HG02885 (cell line): ENCODE measurements around the gene SLAIN1.
A peak's percentile ranks its signal among the peaks of the same experiment; 100 is the strongest.
"Not testable (repeated sequence)": the region's sequence is repeated elsewhere in the genome, so short reads cannot be mapped to it uniquely, and the experiment has no call there.

Experiments used
- ATAC-seq: cut with Tn5 transposase; IDR thresholded peaks from one replicate; pipeline ENCODE4 v1.9.1; 2021; ENCODE audit warnings: mild to moderate bottlenecking; ENCODE audit not compliant: unreplicated experiment, poor library complexity

The SLAIN1 gene

GRCh38 chr13:77697217-77698103 is at the start of gene SLAIN1:
Gene SLAIN1, plus strand, starts transcription at chr13:77697687. Its CDS starts 227 bp downstream, at chr13:77697914.
- peak; percentile 73 for ATAC-seq

DNA sequence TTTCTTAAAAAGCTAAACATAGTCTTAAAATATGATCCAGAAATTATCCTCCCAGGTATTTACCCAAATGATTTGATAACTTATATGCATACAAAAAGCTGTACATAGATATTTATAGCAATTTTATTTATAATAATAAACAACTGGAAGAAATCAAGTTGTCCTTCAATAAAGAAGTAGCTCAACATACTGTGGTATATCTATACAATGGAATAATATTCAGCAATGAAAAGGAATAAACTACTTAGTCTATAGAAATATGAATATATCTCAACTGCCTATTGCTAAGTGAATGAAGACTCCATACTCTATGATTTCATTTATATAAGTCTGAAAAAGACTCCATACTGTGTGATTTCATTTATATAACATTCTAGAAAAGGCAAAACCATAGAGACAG is 47.1 kb upstream of the SLAIN1 start:
- no peak for ATAC-seq

GRCh38 chr13:77653301-77653700 is 44.2 kb upstream of the SLAIN1 start:
- no peak for ATAC-seq

DNA sequence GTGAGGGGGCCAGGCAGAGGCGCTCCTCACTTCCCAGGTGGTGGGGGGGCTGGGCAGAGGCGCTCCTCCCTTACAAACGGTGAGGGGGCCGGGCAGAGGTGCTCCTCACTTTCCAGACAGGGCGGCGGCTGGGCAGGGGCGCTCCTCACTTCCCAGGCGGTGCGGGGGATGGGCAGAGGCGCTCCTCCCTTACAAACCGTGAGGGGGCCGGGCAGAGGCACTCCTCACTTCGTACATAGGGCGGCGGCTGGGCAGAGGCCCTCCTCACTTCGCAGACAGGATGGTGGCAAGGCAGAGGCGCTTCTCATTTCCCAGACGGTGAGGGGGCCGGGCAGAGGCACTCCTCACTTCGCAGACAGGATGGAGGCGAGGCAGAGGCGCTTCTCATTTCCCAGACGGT is 37.5 kb upstream of the SLAIN1 start:
- ATAC-seq, result not testable (repeated sequence)

DNA sequence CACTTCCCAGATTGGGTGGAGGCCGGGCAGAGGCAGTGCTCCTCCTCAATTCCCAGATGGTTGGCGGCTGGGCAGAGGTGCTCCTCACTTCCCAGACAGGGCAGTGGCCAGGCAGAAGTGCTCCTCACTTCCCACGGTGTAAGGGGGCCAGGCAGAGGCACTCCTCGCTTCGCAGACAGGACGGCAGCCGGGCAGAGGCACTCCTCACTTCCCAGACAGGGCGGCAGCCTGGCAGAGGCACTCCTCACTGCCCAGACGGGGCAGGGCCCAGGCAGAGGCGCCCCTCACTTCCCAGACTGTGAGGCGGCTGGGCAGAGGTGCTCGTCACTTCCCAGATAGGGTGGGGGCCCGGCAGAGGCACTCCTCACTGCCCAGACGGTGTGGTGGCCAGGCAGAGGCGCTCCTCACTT is 36.6 kb upstream of the SLAIN1 start:
- ATAC-seq, result no peak

DNA sequence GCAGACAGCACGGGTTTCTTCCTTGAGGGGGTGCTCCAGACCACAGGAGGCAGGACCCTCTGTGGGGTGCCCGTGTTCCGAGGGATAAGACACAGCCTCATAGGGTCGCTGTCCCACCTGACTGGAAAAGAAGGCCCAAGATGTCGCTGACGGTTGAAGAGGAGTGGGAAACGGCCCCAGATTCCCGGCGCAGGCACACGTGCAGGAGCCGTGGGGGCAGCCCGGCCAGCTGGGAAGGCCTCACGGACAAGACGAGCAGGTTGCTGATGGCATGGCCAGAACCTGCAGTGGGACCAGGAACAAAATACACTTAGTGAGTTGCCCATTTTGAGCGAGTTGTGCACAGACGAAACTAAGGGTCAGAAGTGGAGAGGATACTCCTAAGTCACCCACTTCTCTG is 35.2 kb upstream of the SLAIN1 start:
- ATAC-seq, result not testable (repeated sequence)

DNA sequence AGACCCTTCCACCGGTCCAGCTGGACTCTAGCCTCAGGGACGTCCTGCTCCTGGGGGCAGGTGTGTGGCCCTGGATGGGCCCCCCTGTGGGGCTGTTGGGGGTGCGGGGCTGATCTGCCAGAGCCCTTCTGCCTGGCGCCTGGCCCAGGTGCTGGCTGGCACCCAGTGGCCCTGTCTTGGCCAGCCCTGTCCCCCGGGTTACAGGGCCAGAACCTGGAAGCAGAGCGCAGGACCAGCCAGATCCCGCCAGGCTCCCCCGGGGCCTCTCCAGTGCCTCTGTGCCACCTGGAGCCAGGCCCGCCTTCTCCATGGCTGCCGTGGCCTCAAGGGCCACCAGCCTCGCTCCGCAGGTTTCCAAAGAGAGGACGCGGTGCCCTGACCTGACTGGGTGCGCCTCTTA is 34.7 kb upstream of the SLAIN1 start:
- ATAC-seq, result not testable (repeated sequence)

- no peak for ATAC-seq
Measured at GRCh38 chr13:77674852-77675251, 22.6 kb upstream of the SLAIN1 start.

- ATAC-seq, result no peak
Measured at GRCh38 chr13:77678691-77679235, 18.7 kb upstream of the SLAIN1 start.

GRCh38 chr13:77687799-77688198 is 9.7 kb upstream of the SLAIN1 start:
- no peak for ATAC-seq

DNA sequence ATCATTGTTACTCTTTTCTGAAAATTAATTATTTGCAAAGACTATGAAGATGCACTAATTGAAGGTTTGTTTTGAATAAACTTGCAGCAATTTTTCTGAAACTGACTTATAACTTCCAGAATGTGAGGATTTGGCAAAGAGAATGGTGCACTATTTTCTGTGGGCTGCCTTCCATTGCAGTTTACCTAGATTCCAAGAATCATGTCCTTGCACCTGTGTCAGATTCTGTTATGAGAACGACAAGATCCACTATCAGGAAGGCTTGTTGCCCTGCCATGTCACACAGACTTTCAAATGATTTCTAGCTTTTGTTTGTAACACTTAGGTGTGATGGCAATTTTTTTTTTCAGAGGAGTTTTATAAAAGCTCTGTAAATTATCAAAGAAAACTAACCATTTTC is 5.6 kb upstream of the SLAIN1 start:
- no peak for ATAC-seq

DNA sequence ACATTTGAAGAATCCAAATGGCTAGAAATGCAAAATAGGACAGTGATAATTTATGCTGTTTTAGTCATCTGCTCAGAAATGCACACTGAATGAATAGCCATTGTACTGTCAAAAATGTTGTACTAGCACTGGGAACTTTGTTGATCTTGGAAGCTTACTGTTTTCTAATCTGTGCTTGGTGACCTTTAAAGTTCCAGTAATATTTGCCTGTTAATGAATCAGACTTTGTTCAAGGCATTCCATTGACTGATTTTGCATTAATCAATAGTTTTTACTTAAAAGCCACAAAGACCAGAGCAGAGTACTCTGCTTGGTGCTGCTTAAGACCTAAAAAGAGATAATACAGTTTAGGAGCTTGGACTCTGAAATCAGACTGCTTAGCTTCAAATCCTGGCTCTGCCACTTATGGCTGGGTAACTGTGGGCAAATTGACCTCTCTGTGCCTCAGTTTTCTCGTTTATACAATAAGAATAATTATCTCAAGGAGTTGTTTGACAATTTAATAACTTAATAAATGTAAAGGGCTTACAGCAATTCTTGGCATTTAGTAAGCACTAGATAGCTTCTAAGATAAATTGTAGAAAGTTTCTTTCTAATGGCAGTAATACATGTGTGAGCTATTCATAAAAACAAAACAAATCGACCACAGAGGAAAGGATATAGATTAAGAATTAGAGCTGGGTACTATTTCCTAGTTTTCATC is 4.6 kb upstream of the SLAIN1 start:
- ATAC-seq, result no peak

GRCh38 chr13:77693449-77693940 is 4.0 kb upstream of the SLAIN1 start:
- no peak for ATAC-seq

GRCh38 chr13:77696006-77696878 is 1.2 kb upstream of the SLAIN1 start:
- no peak for ATAC-seq

- ATAC-seq, result peak; percentile 2
Measured at GRCh38 chr13:77696879-77697216, 639 bp upstream of the SLAIN1 start.

- peak; percentile 25 for ATAC-seq
Measured at GRCh38 chr13:77698201-77699058, 943 bp downstream of the SLAIN1 start.

DNA sequence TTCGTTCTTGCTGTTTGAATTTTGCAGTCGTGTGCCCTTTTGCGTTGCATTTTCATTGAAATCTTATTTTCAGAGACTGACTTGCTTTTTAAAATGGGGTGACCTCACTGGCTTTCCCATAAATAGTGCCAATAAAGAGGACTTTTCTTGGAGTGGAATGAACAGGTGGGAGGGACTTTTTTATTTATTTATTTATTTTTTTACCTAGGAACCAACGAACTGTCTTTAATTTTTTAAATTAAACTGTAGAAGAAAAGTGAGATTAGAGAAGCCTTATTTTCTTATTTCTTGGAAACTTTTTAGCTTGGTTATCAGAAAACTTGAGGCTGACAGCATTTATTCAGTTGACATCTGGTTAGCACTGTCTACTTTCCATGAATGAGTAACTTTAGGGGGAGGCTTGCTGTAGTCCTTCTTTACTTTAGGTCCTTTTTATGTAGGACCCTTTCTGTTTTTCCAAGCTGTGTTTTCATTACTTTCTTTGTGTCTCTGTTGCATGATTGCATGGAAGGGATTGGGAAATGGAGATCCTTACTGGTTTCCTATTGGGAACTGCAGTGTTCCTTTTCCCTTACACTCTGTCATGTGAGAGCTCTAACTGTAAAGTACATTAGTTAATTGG is 1.7 kb downstream of the SLAIN1 start:
- ATAC-seq, result no peak

DNA sequence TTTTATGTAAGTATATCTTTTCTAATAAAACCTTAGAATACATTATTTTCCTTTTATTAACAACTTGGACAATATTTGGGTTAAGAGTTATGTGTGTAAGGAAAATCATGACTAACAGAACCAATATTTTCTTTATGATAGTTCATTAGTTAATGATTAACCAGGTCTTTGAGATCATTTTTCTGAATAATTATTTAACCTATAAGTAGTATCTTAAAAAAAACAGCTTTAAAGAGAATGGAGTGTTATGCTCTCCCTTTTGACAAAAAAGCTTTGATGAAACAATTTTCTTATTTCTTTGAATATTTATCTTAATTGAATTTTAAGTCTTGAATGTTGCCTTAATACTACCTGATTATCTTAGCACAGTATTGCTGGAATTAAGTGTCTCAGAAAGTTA is 3.8 kb downstream of the SLAIN1 start:
- no peak for ATAC-seq

DNA sequence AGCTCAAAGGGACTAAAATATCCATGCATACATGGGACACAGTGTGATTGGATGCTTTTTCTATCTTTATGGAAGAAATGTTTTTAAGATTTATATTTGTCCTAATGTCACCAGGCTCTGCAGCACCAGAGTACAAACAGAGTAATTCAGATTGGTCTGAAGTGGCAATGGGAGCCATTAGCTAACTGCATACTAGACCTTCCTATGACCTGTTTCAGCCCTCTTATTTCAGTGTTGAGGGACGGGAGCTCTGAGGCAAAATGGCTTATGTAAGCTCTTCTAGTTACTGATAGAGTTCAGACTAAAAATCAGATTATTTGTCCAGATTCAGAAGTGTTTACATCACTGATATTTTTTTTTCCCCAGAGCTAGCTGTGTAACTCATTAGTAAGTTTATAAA is 4.9 kb downstream of the SLAIN1 start:
- ATAC-seq, result no peak
